G401 (cell line): ENCODE results near the gene ULK2. TPM values are rescaled to one million over a fixed set of nuclear protein-coding genes. Genes with fewer than 3 reads are reported as not detected.
"Not testable (repeated sequence)": the region's sequence is repeated elsewhere in the genome, so short reads cannot be mapped to it uniquely, and the experiment has no call there.

Source experiments
- DNase-seq: peaks from one replicate; pipeline ENCODE4 v3.0.0-alpha.2; 2015; ENCODE audit warnings: low spot score
- in situ Hi-C: cut with HindIII; loops from 2 replicates; pipeline ENCODE4 v1.10.0; 2016; ENCODE audit warnings: low sequenced_read_pairs, mixed read lengths
- total RNA-seq: library from RNA; depleted of rRNA; stranded (reverse); fragments of >200 nt; shearing (Covaris generic); gene quantifications from 2 replicates; pipeline ENCODE4 v1.2.3, GENCODE V29; 2014

Gene ULK2
- total RNA-seq, 1 experiment from 2014 or later = 30.7 TPM

GRCh38 chr17:19770985-19771735, 96.6 kb downstream of the ULK2 start:
- DNase-seq = no peak
- in situ Hi-C loops = no loop called here

DNA sequence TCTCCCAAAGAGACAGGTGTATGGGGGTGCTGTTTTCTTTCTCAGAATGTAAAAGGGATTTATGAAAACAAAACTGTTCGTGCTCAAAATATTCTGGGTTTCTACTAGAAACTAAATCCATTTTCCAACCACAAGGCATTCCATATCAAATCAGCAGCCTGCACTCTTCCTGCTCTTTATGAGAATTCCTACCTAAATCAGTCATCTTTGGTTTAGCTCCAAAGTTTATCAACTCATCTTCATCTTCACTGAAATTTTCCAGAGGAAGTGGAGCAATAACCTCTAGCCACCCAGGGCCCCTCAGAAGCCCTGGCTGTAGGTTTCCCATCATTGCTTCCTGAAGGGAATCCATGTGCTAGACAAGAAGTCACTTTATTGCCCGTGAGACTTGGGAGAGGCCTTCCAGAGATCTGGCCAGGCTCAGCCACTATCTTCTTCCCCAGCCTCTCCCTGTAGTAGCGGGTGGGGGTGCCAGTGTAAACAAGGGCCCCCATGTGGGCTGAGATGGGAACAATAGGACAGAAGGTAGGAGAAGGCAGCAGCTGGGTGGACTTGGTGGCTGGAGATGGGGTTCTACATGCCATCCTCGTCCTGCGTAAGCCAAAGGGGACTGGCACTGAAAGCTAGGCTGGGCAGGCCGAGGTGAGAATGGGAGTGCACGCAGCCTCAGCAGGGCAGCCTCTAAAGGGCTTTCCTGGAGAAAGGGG, 97.6 kb downstream of the ULK2 start:
- no peak for DNase-seq
- in situ Hi-C loops = no loop called here

GRCh38 chr17:19768046-19768782, 99.5 kb downstream of the ULK2 start:
- DNase-seq = no peak
- in situ Hi-C loops = no loop called here

DNA sequence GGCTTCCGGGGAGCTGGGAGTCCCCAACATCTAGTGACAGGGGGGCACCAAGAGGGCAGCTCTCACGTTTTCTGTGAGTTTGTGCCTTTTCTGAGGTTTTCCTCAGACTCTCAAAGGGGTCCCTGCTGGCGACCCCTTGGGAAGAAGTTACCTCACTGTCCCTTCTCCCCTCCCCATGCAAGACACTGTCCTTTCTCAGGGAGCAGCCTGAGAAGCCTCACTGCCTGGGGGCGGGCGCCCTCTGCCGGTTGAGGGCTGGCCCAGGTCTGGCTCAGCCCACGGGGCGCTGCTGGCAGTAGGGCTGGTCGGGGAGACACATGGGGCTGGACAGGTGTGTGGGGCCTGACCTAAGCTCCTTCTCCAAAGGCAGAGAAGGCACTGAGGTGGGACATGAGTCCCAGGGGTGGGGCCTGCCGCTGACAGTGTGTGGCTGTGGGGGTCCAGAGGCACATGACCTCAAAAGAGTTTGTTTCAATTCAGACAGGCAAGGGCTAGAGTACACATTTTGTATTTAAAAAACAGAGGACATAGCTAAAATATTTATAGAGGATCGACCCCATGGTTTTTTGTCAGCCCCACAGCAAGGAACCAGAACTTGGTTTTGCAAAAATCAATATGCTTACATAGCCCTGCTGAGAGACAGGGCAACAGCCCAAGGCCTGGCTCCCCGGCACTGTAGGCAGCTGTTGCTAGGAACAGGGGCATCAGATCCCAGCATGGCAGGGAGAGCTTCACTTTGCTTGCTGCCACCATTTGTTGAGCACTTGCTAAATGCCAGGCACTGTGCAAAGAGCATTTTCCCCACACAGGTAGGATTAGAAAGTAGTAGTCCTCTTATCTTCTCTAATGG, 101.1 kb downstream of the ULK2 start:
- in situ Hi-C loops = no loop called here
- peak; percentile 82 for DNase-seq

DNA sequence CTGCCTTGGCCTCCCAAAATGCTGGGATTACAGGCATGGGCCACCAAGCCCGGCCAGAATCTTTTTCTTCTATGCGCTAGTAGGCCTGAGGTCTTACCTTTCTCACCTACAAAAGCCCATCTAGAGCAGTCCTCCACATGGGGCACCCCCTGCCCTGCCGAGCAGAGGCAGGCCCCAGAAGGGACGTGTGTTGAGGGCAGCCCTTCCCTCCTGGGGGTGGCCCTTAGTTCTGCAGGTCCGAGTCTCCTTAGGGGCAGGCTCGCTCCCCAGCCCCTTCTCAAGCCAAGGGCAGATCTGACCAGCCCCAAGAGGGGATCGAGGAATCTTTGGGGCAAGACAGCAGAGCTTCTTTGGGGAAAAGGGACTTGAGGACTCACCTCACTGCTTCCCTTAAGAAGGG, 101.7 kb downstream of the ULK2 start:
- no peak for DNase-seq
- in situ Hi-C loops = no loop called here

- in situ Hi-C loops, DNase-seq: not testable (repeated sequence)
These were observed 103.7 kb downstream of the ULK2 start for GRCh38 chr17:19763991-19764390.

- in situ Hi-C loops = no loop called here
- no peak for DNase-seq
These were observed 104.3 kb downstream of the ULK2 start for GRCh38 chr17:19763416-19763815.

DNA sequence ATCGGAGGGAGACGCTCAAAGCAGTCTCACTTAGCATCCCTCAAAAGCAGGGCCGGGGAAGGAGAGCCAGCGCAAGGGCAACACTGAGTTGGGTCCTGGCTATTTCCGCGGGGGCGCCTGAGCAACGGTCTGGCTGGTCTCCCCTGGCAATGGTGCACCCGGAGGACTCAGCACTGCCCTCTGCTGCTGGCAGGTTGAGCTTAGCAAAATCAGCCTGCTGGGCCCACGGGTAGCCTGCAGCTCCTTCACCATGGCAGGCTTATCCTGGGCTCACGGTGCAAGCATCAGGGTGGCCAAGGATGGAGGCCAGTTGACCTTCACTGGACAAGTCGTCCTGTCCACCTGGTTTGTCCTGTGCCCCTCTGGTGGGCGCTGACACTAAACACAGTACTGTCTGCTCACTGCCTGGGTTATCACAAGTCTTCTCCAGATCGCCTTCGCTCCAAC, 105.2 kb downstream of the ULK2 start:
- DNase-seq = peak; percentile 71
- in situ Hi-C loops = no loop called here

DNA sequence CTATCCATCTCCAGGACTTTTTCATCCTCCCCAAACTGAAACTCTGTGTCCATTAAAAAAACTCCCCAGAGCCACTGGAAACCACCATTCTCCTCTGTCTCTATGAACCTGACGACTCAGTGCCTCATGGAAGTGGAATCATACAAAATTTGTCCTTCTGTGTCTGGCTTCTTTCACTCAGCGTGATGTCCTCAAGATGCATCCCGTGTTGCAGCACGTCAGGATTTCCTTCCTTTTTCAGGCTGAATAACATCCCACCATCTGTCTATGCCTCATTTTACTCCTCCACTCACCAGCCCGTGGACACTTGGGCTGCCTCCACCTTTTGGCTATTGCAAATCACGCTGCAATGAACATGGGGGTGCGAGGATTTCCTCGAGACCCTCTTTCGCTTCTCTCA, 107.0 kb downstream of the ULK2 start:
- in situ Hi-C loops = no loop called here
- DNase-seq = no peak

DNA sequence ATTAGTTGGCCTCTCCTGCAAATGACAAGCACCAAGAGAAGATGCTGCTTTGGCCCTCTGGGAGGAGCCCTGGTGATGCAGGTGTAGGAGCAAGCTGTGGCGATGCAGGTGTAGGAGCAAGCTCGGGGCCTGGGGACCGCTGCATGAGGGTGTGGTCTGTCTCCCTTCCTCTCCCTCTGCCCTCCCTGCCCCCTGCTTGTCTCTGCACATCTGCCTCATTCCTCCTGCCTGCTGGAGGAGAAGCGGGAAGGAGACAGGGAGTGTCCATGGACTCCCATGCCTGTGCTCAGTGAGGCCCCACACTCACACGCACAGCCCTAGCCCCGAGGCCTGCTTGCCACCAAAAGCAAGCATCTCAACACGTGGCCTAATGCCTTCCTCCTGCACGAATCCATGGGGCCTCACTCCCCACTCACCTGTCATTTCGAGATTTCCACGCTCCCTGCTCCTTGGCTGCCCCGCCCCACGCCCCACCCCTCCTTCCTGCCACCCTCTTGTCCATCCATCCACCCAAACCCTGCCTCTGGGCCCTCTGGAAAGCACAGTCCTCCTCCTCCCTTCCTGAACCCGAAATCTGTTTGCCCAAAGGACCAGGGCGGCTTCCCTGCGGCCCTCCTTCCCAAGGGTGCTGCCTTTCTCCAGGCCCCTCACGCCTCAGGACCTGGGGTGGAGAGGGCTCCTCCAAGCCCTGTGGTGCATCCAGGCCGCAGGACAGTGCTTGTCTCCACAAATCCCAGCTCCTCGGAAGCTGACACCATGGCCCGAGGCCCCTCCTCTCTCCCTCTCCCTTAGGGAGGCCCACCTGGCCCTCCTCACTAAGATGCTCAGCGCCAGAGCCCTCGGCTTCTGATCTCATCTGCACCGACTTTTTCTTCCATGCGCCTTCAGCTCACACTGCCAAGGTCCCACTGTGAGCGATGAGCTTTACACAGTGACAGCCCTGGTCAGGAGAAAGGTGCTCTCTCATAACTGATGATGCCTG, 107.9 kb downstream of the ULK2 start:
- DNase-seq = no peak
- in situ Hi-C loops = no loop called here

DNA sequence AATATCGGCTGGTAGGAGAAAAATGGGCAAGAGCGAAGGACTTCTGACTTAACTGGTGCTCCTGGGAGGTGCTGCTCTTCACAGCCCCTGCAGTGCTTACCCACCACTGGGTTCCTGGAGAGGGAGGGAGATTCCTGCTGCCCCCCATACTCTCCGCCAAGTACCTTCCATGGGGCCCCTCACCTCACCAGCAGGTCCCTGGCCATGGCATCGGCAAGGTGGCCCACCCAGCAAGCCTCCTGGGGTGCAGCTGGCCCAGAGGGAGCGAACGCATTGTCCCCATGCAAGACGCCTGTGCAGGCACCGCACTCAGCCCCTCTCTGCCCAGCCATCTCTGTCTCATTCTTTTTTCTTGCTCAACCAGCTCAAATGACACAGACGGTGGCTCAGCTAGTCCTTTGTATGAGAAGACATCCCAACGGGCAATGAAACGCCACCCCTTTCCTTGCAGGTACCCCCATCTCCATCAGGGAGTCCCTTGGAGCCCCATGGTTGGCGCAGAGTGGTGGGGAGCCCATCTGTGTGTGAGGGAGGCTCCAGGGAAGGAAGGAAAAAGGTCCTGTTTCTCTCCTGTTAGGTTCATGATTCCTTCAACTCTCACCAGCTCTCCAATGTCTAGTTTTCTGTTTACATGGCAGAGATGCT, 110.1 kb downstream of the ULK2 start:
- no peak for DNase-seq
- in situ Hi-C loops = no loop called here

DNA sequence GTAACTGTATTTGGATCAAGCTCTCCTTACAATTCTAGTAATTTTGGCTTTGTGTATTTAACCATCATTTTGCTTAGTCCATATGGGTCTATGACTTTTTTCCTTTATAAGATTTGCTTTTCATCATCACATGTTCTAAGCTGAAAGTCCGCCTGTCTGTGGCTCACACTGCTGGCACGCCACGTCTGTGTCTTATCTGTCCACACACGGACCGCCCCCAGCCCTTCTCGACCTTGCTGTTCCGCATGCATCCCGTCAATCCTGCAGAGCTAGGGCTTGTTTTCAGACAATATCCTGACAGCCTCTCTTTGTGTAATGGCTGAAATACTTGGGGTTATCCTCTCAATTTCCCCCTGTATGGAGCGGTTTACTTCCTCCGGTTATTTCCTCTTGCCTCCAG, 111.2 kb downstream of the ULK2 start:
- in situ Hi-C loops = no loop called here
- no peak for DNase-seq

DNA sequence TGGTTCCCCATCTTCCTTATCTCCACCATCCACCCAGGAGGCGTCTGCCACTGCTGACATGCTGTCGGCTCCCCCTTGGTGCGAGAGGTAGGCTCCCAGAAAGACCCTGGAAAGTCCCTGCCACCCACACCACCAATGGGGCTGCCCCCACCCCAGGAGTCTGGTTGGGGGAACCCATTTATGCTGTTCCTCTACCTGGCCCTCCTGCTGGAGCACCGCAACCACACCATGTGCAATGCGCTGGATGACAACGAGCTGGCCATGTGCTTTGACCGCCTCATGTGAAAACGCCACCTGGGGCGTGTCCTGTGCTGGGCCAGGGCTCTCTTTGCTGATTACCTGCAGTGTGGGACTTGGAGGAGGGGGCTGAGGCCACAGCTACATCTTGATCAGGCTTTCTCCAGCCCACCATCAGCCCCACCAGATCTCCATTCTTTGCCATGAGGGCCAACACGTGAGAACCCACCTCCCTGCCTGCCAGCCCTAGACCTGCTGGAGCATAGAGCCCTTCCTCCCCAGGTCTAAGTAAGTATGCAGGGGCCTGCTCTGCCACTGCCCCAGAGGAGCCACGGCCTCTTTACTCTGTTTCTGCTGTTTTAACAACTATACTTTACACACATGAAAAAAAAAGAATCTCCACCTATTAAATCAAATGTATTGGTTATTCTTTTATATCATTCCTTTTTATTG, 111.8 kb downstream of the ULK2 start:
- in situ Hi-C loops = no loop called here
- no peak for DNase-seq

DNA sequence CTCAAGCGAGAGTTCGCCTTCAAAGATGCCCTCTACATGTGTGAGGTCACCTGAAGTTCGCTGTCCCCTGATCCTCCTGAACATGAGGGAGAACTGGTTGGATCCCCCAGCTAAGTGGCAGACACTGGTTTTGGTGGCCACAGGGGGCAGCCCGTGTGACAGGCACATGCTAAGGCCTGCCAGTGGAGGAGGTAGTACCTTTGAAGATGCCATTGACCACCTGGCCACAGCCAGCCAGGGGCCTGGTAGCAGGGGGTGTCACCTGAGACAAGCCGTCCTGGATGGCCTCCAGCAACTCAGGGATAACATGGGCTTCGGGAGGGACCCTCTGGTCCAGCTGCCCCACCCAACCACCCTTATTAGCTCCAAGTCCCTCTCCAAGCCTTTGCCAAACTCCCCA, 112.3 kb downstream of the ULK2 start:
- no peak for DNase-seq
- in situ Hi-C loops = no loop called here

GRCh38 chr17:19753661-19754463, 113.9 kb downstream of the ULK2 start:
- peak; percentile 70 for DNase-seq
- in situ Hi-C loops = no loop called here

DNA sequence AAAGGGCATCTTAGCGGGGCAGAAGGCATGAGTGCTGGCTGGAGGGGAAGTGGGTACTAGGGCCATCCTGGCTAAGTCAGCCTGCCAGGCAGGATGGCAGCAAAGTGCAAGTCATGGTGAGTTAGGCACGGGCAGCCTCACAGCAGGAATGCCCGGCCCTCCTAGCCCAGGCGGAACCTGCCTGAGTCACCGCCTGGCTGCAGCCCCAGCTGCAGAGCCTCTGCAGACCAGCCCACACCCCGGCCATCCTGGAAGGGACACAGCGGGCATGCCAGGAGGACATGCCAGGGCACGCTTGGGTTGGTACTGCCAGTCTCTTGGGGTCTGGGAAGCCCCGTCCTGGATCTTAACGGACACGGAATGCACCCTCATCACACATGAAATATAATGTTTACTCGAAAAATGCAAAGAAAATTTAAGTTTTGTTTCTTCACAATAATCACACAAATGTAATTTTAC, 114.7 kb downstream of the ULK2 start:
- no peak for DNase-seq
- in situ Hi-C loops = no loop called here
